Measurements from ENCODE around the gene EXOC6.
"Not testable (repeated sequence)": the region's sequence is repeated elsewhere in the genome, so short reads cannot be mapped to it uniquely, and the experiment has no call there.

EXOC6 gene

GRCh38 chr10:92952573-92952972 is 104.3 kb downstream of the EXOC6 start:
- not testable (repeated sequence) for DNase-seq

GRCh38 chr10:92957223-92958010 is 109.1 kb downstream of the EXOC6 start:
- DNase-seq, result no peak

- DNase-seq, result no peak
Observed at GRCh38 chr10:92961638-92962037, 113.3 kb downstream of the EXOC6 start.

GRCh38 chr10:92965314-92965713 is 117.0 kb downstream of the EXOC6 start:
- no peak for DNase-seq

- no peak for DNase-seq
Observed at GRCh38 chr10:92967641-92968040, 119.3 kb downstream of the EXOC6 start.

- no peak for DNase-seq
Observed at GRCh38 chr10:92969151-92969550, 120.8 kb downstream of the EXOC6 start.

- DNase-seq, result no peak
Observed at GRCh38 chr10:92970301-92971070, 122.2 kb downstream of the EXOC6 start.

- no peak for DNase-seq
Observed at GRCh38 chr10:92972066-92972870, 123.9 kb downstream of the EXOC6 start.

GRCh38 chr10:92972886-92973285 is 124.6 kb downstream of the EXOC6 start:
- no peak for DNase-seq

- DNase-seq, result not testable (repeated sequence)
Observed at GRCh38 chr10:92976278-92976677, 128.0 kb downstream of the EXOC6 start.

- no peak for DNase-seq
Observed at GRCh38 chr10:92989250-92989649, 140.9 kb downstream of the EXOC6 start.

GRCh38 chr10:92990615-92991014 is 142.3 kb downstream of the EXOC6 start:
- DNase-seq, result no peak

- DNase-seq, result no peak
Observed at GRCh38 chr10:92991513-92991912, 143.2 kb downstream of the EXOC6 start.

- DNase-seq, result no peak
Observed at GRCh38 chr10:92993699-92994272, 145.5 kb downstream of the EXOC6 start.

GRCh38 chr10:92995509-92995908 is 147.2 kb downstream of the EXOC6 start:
- DNase-seq, result no peak

GRCh38 chr10:92997620-92998019 is 149.3 kb downstream of the EXOC6 start:
- no peak for DNase-seq

- DNase-seq, result no peak
Observed at GRCh38 chr10:92999191-92999590, 150.9 kb downstream of the EXOC6 start.

- no peak for DNase-seq
Observed at GRCh38 chr10:93006435-93007039, 158.2 kb downstream of the EXOC6 start.

- DNase-seq, result no peak
Observed at GRCh38 chr10:93015722-93016121, 167.4 kb downstream of the EXOC6 start.

GRCh38 chr10:93023013-93023650 is 174.8 kb downstream of the EXOC6 start:
- no peak for DNase-seq

- DNase-seq, result no peak
Observed at GRCh38 chr10:93026072-93026471, 177.8 kb downstream of the EXOC6 start.

GRCh38 chr10:93027508-93027907 is 179.2 kb downstream of the EXOC6 start:
- no peak for DNase-seq

Measured in right hindlimb (tissue), 1 donor.